ENCODE measurements around the gene TMEM43.
"Not testable (repeated sequence)": the region's sequence is repeated elsewhere in the genome, so short reads cannot be mapped to it uniquely, and the experiment has no call there.

- not testable (repeated sequence) for TF ChIP-seq POLR2AphosphoS5 (IDR thresholded peaks at IDR 0.05; ENCODE audit: low read depth, low read length); POLR2A (IDR thresholded peaks at IDR 0.05; ENCODE audit: low read depth, low read length); TAF1 (IDR thresholded peaks at IDR 0.05; ENCODE audit: borderline replicate concordance, low read depth, low read length)
Observed at GRCh38 chr3:14120921-14121448, 3.9 kb upstream of the TMEM43 start.

Data from GM12892 (cell line).